ENCODE results near the gene ATRN.

ATRN gene

GRCh38 chr20:3547906-3548305 is 77.1 kb downstream of the ATRN start:
- H3K9ac ChIP-seq (ENCODE audit: low read length): no peak overlapping the region
- no peaks in the 10 kb centered on the region for H3K27me3 ChIP-seq (ENCODE audit: insufficient read depth, low read length)
- no peaks in the 10 kb centered on the region for H3K36me3 ChIP-seq (ENCODE audit: insufficient read depth, low read length)
- H3K79me2 ChIP-seq (ENCODE audit: insufficient read depth, low read length): no peaks in the 10 kb centered on the region
- no peak overlapping the region for H3K4me2 ChIP-seq (ENCODE audit: low read length)
- no peaks in the 10 kb centered on the region for H3K9me3 ChIP-seq (ENCODE audit: low read length)
- no peak overlapping the region for H3K4me3 ChIP-seq (ENCODE audit: low read depth, low read length, poor library complexity, severe bottlenecking)
- no peaks in the 10 kb centered on the region for H4K20me1 ChIP-seq (ENCODE audit: insufficient read depth, low read length)
- TF ChIP-seq CTCF (IDR thresholded peaks at IDR 0.05; ENCODE audit: low read length) (no peak), EZH2 (IDR thresholded peaks at IDR 0.05; ENCODE audit: borderline replicate concordance, low read length) (no peak)
- no peak overlapping the region for H2AFZ ChIP-seq (ENCODE audit: low read length)
- H3F3A ChIP-seq (ENCODE audit: insufficient read depth, low read length): no peaks in the 10 kb centered on the region
- no peaks in the 10 kb centered on the region for H3K4me1 ChIP-seq (ENCODE audit: insufficient read depth, low read length, severe bottlenecking)
- H3K27ac ChIP-seq (ENCODE audit: low read depth, low read length, poor library complexity, severe bottlenecking): no peak overlapping the region
- no peaks in the 10 kb centered on the region for H3K9me2 ChIP-seq (ENCODE audit: low read depth, low read length)

GRCh38 chr20:3550837-3551236 is 80.0 kb downstream of the ATRN start:
- Histone ChIP-seq H3K9me2 (ENCODE audit: low read depth, low read length) (no peaks in the 10 kb centered on the region), H4K20me1 (ENCODE audit: insufficient read depth, low read length) (no peaks in the 10 kb centered on the region), H3K4me3 (ENCODE audit: low read depth, low read length, poor library complexity, severe bottlenecking) (no peak overlapping the region), H3K9me3 (ENCODE audit: low read length) (no peaks in the 10 kb centered on the region), H3K4me1 (ENCODE audit: insufficient read depth, low read length, severe bottlenecking) (no peaks in the 10 kb centered on the region), H3K4me2 (ENCODE audit: low read length) (no peak overlapping the region), H3F3A (ENCODE audit: insufficient read depth, low read length) (no peaks in the 10 kb centered on the region), H3K36me3 (ENCODE audit: insufficient read depth, low read length) (no peaks in the 10 kb centered on the region), H3K79me2 (ENCODE audit: insufficient read depth, low read length) (no peaks in the 10 kb centered on the region), H2AFZ (ENCODE audit: low read length) (no peak overlapping the region), H3K27me3 (ENCODE audit: insufficient read depth, low read length) (no peaks in the 10 kb centered on the region), H3K27ac (ENCODE audit: low read depth, low read length, poor library complexity, severe bottlenecking) (no peak overlapping the region), H3K9ac (ENCODE audit: low read length) (no peak overlapping the region)
- TF ChIP-seq CTCF (IDR thresholded peaks at IDR 0.05; ENCODE audit: low read length) (no peak), EZH2 (IDR thresholded peaks at IDR 0.05; ENCODE audit: borderline replicate concordance, low read length) (no peak)

DNA sequence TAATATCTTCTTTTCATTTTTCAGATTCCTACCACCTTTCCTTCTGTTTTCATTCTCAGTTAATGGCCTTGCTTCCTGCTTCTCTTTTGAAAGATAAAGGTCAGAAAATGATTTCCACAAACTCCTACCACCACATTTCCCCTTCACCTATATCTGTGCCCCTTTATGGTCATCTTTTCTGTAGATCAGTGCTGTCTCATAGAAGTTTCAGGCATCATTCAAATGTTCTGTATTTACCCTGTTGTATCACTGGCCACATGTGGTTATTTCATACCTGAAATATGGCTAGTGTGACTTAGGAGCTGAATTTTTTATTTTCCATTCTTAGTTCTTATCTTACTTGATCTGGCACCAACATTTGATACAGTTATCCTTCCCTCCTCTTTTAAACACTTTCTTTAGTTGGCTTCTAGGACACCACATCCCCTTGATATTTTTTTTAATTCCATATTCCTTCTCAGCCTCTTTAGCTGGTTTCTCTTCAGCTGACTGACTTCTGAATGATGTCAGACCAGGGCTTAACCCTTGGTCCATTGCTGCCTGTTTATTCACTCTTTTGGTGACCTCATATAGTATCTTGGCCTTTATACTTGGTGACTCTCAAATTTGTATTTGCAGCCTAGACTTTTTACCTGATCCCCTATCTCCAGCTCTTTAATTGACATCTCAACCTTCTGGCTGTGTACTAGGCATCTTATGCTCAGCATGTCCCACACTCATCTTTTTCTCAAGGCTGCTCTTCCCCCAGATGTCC is 81.0 kb downstream of the ATRN start:
- H3K4me1 ChIP-seq (ENCODE audit: insufficient read depth, low read length, severe bottlenecking): no peaks in the 10 kb centered on the region
- no peak overlapping the region for H3K4me3 ChIP-seq (ENCODE audit: low read depth, low read length, poor library complexity, severe bottlenecking)
- H3K4me2 ChIP-seq (ENCODE audit: low read length): no peak overlapping the region
- H3K79me2 ChIP-seq (ENCODE audit: insufficient read depth, low read length): no peaks in the 10 kb centered on the region
- no peaks in the 10 kb centered on the region for H3K36me3 ChIP-seq (ENCODE audit: insufficient read depth, low read length)
- H3K27me3 ChIP-seq (ENCODE audit: insufficient read depth, low read length): no peaks in the 10 kb centered on the region
- no peak overlapping the region for H3K27ac ChIP-seq (ENCODE audit: low read depth, low read length, poor library complexity, severe bottlenecking)
- H3K9me2 ChIP-seq (ENCODE audit: low read depth, low read length): no peaks in the 10 kb centered on the region
- H2AFZ ChIP-seq (ENCODE audit: low read length): no peak overlapping the region
- TF ChIP-seq EZH2 (IDR thresholded peaks at IDR 0.05; ENCODE audit: borderline replicate concordance, low read length) (no peak), CTCF (IDR thresholded peaks at IDR 0.05; ENCODE audit: low read length) (no peak)
- H3F3A ChIP-seq (ENCODE audit: insufficient read depth, low read length): no peaks in the 10 kb centered on the region
- no peak overlapping the region for H3K9ac ChIP-seq (ENCODE audit: low read length)
- no peaks in the 10 kb centered on the region for H4K20me1 ChIP-seq (ENCODE audit: insufficient read depth, low read length)
- no peaks in the 10 kb centered on the region for H3K9me3 ChIP-seq (ENCODE audit: low read length)

All from OCI-LY1 (cell line).